SHP77 treated with DMSO at 0.1 percent for 48 hours (cell line): ENCODE measurements around the gene CCT8.
A peak's percentile ranks its signal among the peaks of the same experiment; 100 is the strongest.

Experiments
- DNase-seq: peaks from one replicate; lab custom pipeline; 2025; lab: John Stamatoyannopoulos, UW

The CCT8 gene, protein sequence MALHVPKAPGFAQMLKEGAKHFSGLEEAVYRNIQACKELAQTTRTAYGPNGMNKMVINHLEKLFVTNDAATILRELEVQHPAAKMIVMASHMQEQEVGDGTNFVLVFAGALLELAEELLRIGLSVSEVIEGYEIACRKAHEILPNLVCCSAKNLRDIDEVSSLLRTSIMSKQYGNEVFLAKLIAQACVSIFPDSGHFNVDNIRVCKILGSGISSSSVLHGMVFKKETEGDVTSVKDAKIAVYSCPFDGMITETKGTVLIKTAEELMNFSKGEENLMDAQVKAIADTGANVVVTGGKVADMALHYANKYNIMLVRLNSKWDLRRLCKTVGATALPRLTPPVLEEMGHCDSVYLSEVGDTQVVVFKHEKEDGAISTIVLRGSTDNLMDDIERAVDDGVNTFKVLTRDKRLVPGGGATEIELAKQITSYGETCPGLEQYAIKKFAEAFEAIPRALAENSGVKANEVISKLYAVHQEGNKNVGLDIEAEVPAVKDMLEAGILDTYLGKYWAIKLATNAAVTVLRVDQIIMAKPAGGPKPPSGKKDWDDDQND

DNA sequence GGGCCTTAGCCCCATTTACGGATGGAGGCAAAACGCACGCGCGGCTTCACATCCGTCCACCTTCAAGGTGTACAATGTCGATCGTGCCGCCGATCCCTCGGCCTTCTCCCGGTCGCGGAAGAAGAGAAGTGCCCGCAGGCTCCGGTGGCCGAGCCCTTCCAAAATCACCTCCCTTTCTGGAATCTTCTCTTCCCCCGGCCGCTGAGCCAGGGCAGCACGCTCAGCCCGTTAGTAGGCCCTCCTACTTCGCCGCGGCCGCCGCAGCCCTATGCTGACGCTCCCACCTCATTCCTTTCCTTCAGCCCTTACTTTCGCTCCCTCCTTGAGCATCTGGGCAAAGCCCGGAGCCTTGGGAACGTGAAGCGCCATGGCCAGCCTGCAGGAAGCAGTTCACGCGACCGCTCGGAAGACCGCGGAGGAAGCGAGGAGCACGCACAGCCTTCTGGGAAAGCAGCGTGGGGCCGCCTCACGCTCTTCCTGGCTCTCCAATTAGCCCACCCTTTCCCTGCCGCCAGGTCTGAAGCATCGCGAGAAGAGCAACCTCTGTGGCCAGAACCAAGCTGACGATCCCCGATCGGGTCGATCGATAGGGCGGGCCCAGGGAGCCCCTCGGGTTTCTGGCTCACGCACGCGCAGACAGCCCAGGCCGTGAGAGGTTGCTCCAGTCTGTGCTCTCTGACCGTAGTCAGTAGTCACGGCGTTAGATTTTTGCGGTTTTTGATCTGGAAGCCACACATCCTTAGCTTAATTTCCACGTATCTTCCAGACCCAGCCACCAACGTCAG lies at the start of gene CCT8:
CCT8 (minus strand) TSS at position 427 of the 785 bp plus-strand sequence; CDS start at position 369, 58 bp downstream.
- peak; percentile 97 for DNase-seq

DNA sequence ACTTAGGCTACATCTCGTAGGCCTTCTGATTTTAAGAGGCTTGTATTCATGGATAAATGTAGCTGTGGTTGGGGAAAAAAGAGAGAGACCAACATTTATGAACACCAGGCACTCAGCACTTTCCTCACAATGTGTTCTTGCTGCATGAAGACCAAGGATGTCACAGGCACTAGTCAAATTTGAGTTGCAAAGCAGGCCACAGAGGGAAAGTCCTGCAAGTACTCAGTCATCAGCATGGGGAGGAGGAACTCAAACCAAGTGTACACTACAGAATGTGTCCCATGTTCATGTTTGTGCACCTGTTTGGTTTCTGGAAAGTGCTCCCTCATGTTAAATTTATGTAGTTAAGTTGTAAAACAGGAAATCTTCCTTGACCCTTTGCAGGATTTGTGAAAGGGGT lies 48.3 kb upstream of the CCT8 start:
- DNase-seq, result no peak

DNA sequence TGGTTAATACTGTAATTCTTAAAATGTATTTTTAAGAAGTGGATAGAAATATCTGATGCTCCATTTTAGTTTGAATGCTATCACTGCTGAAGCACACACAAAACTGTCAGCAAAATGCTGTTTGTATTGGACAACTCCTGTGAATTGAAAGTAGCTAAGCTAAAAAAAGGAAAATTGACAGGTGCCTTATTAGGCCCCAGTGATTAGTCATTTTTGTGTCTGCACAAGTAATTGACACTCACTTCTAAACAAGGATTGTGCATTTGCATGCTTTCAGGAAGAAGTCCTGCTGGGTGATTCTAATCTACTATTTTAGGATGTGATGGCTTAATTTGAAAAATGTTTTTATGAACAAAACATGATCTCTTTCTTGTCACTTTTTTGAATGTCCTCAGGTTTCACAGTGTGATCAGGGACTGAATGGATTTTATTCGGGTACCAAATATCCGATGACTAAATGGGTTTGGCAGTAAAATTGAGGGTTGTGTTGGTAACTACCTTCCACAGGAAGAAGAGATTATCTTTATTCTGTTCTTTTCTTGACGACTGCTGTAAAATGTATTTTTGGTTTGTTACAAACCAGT lies 44.0 kb upstream of the CCT8 start:
- DNase-seq, result no peak

DNA sequence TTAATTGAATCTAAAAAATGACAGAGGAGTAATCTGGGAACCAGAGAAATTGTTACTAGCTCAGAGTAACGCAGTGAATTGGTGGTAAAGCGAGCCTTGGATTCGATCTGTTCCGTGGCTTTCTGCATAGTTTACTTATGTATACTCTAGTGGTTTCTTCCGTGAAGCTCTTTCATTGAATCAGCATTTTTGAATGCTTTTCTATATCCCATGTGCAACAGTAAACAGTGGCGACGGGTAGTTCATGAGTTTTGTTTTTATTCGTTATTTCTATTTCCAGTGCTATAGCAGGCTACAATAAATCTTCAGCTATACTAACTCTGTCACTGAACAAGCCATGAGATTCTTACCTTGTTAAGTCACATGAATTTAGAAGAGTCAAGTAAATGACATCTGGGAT lies 42.5 kb upstream of the CCT8 start:
- DNase-seq, result no peak

DNA sequence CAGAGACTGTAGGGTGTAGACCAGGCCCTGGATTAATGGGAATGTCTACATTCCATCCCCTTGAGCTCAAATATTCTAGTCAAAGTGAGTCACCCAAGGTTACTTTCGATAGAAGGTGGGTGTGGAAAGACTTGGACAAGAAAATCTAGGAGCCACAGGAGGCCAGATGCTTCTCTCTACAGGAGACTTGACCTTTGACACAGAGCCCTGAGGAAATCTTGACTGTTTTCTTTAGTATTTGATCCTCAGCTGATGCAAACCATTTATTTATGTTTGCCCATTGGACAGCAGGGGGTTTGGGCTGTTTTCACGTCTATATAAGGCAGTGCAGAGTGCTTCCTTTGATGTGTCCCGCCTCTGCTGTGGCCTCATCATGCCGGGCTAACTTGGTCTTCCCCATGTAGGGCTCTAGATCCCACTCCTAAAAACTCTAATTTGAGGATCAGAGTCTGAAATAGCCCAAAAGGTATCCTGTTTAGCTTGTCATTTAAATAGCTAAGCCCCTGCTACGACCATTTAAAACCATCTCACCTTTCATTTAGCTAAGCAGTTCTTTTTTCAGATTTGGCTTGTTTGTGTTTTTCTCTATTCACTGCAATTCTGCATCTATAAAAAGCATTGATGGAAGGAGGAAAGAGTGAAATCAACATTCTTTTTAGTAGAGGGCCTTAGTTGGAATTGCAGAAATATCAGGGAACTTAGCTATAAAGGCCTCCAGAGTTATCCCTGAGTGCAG lies 41.5 kb upstream of the CCT8 start:
- DNase-seq, result no peak

DNA sequence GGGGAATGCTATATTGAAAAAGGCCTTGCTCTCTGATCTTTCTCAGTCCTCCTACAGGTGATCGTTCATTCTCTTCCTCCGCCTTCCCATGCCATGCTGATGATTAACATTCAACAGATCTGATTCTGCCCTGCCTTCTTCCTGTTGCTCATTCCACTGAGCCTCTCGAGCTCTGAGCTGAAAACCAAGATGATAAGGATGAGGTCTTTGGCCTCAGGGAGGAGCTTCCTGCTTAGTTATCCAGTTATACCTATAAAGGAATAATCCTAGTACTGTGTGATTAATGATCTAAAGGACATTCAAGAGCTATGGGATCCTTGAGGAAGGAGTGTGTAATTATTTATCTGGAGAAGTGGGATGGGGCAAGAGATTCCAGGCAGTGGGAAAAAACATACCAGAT lies 31.8 kb upstream of the CCT8 start:
- DNase-seq, result no peak

DNA sequence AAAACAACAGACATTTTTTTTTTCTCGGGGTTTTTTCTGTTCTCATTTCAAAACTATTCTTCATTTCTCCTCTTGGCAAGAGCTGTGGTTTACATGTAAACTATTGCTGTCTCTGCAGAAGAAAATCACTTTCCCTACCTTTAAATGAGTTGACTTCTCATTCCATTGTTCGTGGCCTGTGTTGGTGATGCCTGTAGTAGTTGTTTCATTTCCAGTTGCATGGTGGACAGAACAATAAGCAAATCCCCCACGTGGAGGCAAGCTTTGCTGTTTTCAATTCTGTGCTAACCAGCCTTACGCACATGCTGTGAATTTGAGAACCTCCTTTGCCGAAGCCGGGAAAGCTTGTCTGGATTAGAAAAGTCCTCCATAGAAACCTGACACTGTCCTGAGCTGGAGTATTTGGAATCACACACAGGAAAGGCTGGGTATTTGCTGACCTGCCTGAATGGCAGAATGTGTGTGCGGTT lies 30.8 kb upstream of the CCT8 start:
- DNase-seq, result no peak

DNA sequence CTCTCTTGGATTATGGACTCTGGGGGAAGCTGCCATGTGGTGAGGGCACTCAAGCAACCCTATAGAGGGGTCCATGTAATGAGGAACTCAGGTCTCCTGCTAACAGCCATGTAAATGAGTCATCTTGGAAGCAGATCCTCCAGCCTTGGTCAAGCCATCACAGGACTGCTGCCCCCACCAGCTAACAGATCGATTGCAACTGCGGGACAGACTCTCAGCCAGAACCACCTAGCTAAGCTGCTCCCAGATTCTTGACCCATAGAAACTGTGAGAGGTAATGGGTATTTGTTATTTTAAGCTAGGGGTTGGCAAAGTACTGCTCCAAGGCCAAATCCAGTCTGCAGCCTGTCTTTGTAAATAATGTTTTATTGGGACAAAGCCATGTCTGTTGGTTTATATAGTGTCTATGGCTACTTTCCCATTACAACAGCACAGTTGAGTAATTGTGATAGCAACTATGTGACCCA lies 29.4 kb upstream of the CCT8 start:
- no peak for DNase-seq

DNA sequence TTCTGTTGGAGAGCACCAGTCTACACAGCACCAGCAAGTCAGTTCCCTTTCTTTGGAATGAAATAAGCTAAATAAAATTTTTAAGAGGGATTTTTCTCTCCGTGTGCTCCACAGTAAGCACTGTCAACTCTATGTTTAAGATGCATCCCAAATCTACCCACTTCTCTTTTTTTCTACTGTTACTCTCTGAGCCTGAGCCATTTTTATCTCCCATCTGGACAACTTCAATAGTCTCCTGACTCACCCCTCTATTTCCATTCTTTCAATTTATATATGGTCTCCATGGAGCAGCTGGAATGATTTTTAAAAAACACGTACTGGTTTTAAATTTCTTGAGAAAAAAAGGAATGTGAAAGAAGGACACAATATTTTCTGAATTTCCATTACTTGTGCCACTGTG lies 24.7 kb upstream of the CCT8 start:
- DNase-seq, result no peak

DNA sequence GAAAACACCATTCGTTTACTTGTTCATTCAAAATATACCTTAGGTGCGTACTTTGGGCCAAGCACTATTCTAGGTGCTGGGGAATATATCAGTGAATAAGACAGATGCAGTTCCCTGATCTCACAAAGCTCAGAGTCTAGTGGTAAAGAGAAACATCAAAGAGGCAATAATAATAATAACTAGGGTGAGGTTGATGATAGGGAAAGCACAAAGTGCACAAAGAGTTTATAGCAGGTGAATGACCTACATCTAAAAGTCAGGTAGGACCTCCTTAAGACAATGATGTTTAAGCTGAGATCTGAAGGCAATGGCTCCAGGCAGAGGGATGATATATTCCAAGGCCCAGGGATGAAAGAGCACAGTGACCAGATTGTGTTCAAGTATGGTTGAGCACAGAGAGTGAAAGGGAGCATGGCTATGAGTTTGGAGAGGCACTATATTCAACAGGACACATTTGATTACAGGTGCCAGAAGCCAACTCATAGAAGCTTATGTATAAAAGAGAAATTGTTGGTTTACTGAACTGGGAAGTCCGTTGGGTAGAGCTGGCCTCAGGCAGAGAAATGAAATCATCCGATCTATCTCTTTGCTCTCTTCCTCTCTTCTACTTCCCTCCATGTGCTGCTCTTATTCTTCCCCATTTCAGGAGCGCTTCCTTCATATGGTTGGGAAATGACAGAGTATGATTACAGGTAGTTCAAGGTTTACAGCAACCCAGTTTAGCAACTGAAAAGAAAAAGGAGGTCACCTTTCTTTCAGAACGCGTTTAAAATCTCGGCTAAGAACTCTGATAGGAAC lies 23.0 kb upstream of the CCT8 start:
- DNase-seq, result no peak

DNA sequence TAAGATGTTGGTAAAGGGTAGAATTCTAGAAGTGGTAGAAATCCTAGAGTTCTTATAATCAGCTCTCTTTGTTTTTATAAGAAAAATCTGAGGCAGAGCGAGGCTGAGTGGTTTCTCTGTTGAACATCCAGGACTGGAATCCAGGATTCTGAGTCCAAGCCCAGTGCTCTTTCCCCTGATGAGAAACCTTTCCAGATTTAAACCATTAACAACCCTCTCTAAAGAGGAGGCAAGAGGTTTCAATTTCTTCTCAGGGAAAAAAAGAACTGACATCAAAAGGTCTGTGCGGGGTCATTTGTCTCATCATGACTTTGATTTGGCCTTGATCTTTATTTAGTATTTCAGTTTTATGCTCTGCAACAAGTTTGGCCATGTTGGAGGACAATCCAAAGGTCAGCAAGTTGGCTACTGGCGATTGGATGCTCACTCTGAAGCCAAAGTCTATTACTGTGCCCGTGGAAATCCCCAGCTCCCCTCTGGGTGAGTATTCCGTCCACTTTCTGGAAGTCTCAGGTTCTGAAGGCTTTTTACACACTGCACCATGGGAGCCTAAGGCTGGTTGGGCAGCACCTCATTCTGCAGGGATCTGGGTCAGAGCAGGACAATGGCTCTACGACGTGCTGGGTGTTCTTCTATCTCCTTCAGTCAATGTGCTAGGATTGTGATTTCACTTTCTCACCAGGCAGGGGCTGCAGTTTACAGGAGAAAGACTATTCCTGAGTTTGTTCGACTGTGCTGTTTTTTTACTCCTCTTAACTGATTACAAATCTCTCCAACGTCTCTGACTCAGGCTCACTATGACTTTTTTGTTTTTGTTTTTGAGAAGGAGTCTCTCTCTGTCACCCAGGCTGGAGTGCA lies 18.9 kb upstream of the CCT8 start:
- DNase-seq, result no peak

DNA sequence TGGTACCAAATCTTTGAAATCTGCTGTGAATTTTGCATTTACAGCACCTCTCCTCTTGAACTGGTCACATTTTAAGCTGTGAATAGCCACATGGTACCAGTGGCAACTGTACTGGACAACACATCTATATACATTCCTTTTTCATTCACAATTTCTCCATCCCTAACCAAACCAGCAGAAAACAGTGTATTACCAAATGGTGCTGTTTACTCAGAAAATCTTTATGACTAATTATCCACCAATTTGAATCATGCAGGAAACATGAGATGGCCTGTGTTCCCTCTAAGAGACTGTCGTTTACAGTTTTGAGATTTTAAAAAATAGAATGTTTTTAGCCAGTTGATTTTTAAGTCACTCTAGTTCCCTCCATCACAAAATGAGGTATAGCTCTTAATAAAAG lies 17.6 kb upstream of the CCT8 start:
- no peak for DNase-seq

DNA sequence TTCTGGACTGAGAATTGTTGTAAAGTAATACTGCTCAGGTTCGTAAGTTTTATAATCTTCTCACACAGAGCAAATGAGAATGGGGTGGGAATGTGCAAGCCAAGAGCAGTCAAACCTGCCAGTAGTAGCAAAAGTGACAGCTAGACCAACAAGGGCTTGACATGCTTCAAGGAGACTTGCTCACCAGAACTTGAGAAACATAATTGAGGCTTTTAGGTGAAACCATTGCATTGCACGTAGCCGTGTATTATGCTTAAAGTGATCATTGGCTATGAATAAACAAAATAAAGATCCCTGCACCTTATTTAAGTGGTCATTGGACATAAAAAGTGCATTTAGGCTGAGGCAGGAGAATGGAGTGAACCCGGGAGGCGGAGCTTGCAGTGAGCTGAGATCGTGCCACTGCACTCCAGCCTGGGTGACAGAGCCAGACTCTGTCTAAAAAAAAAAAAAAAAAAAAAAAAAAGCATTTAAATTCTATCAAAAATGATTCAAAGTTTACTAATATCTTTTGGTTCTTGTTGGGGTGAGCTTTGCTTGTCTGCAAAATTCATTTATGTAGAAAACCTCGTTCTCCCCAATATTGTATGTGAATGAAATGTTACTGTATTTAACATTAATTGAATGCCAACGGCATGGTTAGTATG lies 11.8 kb upstream of the CCT8 start:
- DNase-seq, result no peak

DNA sequence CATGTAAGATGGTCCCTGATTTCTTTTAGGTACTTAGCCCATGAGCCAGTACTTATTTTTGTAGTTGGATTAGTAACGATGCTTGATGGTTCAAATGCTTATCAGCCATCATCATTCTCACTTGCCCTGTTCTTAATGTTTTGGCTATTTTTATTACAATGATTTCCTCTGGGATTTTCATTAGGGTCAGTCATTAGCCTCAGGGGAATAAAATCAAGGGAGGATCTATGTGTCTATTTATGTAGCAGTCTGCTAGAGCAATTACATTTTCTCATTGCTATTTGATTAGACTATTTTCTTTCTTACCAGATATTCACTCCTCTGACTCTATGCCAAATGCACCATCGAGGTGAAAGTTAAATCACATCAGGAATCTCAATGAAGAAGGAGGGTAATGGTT lies 10.9 kb upstream of the CCT8 start:
- DNase-seq, result no peak

DNA sequence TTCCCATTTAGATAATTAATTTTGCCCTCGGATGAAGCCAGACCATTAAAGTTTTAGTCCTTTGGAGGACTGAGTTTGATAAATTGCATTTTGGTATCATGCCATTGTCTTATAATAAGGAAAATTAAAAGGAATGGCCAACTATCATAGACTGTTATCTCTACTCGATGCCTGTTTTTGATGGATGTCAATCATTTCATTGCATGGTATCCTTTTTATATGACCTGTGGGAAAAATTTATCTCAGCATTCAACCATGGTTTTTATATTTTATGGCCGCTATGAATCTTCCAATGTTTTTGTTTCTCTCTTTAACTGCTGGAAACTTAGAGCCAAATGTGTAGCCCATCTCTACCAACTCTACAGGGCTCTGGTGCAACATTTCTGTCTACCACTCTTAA lies 9.9 kb upstream of the CCT8 start:
- no peak for DNase-seq

DNA sequence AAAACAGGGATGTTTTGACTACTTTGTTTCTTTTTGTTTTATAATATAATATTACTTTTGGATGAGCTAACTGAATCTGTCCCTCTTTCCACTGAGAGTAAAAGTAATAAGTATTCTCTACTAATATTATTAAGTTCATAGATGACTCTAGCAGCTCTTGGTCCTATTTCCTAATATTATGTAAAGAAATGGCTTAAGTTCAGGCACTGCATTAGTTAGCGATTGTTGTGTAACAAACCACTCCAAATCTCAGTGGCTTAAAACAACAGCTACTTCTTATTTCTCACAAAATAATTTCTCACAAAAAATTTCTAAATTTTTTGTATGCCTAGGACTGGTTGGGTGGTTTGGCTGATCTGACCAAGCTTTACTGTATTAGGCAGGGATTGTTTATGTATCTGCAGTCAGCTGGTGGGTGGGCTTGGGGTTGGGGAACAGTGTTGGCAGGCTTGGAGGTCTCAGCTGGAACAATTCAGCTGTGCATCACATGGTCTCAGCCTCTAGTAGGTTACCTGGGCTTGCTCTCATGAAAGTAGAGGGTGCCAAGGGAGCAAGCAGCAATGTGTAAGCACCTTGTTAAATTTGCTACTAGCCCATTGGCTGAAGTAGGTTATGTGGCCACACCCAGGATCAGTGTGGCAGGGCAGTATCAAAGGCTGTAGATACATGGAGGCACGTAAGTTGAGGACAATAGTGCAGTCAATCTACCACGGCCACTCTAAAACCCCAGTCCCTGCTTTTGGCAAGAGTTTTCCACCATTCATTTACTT lies 8.8 kb upstream of the CCT8 start:
- no peak for DNase-seq

DNA sequence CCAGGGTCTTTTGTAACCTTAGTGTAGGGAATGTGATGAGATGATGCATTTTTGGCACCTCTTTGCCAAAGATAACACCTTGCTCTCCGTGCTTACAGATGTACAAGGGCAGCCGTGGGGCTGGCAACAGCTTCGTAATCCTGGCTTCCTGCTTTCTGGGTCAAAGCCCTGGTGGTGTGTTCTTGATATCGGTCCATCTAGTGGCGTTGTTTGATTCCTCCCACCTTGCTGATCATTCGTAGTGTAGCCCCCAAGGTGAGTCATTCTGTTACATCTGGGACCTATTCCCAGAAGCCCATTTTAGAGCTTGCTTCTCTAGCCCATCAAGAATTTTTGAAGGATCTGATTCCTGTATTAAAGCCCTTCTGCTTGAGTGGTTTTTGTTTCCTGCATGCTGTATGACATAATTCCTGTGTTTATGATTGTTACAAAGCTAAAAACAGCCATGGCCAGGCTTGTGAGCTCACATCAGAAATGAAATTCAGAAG lies 7.0 kb upstream of the CCT8 start:
- no peak for DNase-seq
